Fibroblast of lung (primary cell): ENCODE results near the gene FCHO2. TPM values are rescaled to one million over a fixed set of nuclear protein-coding genes. Genes with fewer than 3 reads are reported as not detected.

Source experiments
- DNase-seq, 2 donors: peaks; one replicate each; pipeline versions ENCODE4 v3.0.0 to v3.0.0-alpha.2; 2010; ENCODE audit warnings: low read depth in 2 of 2
- H2AFZ ChIP-seq: 2 replicates; pipeline ENCODE4 v1.5.1; 2012; ENCODE audit warnings: low read length, control low read depth, inconsistent platforms
- H3K27ac ChIP-seq: 2 replicates; pipeline ENCODE4 v1.5.1; 2011; ENCODE audit warnings: low read length, control low read depth; ENCODE audit not compliant: insufficient read depth
- H3K27me3 ChIP-seq: 2 replicates; pipeline ENCODE4 v1.5.1; 2011; ENCODE audit warnings: mild to moderate bottlenecking, low read length; ENCODE audit not compliant: control insufficient read depth, insufficient read depth
- H3K36me3 ChIP-seq: 2 replicates; pipeline ENCODE4 v1.5.1; 2011; ENCODE audit warnings: low read length; ENCODE audit not compliant: control insufficient read depth, insufficient read depth
- H3K4me1 ChIP-seq: 2 replicates; pipeline ENCODE4 v1.5.1; 2011; ENCODE audit warnings: low read length; ENCODE audit not compliant: control insufficient read depth, insufficient read depth; ENCODE audit errors: extremely low read depth
- H3K4me2 ChIP-seq: 2 replicates; pipeline ENCODE4 v1.5.1; 2011; ENCODE audit warnings: low read length, control low read depth; ENCODE audit not compliant: insufficient read depth; ENCODE audit errors: extremely low read depth
- H3K4me3 ChIP-seq, 4 experiments: fragments of 200-600 bp in 1 of 4; sonication (generic) in 1 of 4; replicated peaks in 1 of 4; 2 replicates each; pipeline ENCODE4 v1.5.1; 2011 to 2016; ENCODE audit warnings: low read length in 4 of 4, low read depth in 3 of 4, mild to moderate bottlenecking in 3 of 4, control low read depth in 2 of 4, inconsistent platforms in 1 of 4, mixed read lengths in 1 of 4; ENCODE audit not compliant: insufficient read depth in 1 of 4; ENCODE audit errors: control extremely low read depth in 1 of 4
- H3K79me2 ChIP-seq: 2 replicates; pipeline ENCODE4 v1.5.1; 2012; ENCODE audit warnings: mild to moderate bottlenecking, low read length, inconsistent platforms; ENCODE audit not compliant: control insufficient read depth, insufficient read depth
- H3K9ac ChIP-seq: 2 replicates; pipeline ENCODE4 v1.5.1; 2011; ENCODE audit warnings: mild to moderate bottlenecking, low read length, control low read depth; ENCODE audit not compliant: insufficient read depth
- H3K9me3 ChIP-seq: 2 replicates; pipeline ENCODE4 v1.5.1; 2012; ENCODE audit warnings: low read depth, low read length; ENCODE audit not compliant: control insufficient read depth, insufficient read depth
- H4K20me1 ChIP-seq: 2 replicates; pipeline ENCODE4 v1.5.1; 2011; ENCODE audit warnings: low read length; ENCODE audit not compliant: control insufficient read depth, insufficient read depth; ENCODE audit errors: extremely low read depth
- CTCF ChIP-seq, 2 donors: IDR thresholded peaks in 1 of 2; conservative IDR thresholded peaks in 1 of 2; 1 replicate in 1 of 2; 2 replicates in 1 of 2; pipeline ENCODE4 v1.5.1; 2011 to 2012; ENCODE audit warnings: low read length in 2 of 2, control low read depth in 1 of 2, inconsistent platforms in 1 of 2, low read depth in 1 of 2, mild to moderate bottlenecking in 1 of 2
- EZH2 ChIP-seq: IDR thresholded peaks from 2 replicates; pipeline ENCODE4 v1.5.1; 2012; ENCODE audit warnings: low read length, control low read depth, mild to moderate bottlenecking; ENCODE audit errors: missing control alignments
- polyA plus RNA-seq, 2 donors: library from polyadenylated mRNA; depleted of rRNA in 1 of 2; stranded (reverse) in 1 of 2; unstranded in 1 of 2; fragments of >200 nt; gene quantifications; 2 replicates each; pipeline ENCODE4 v1.2.1, GENCODE V29; 2011 to 2012; ENCODE audit warnings: missing spikeins in 1 of 2
- total RNA-seq: library from RNA; depleted of rRNA; stranded (reverse); fragments of >200 nt; gene quantifications from 2 replicates; pipeline ENCODE4 v1.2.1, GENCODE V29; 2014

Gene FCHO2
- total and polyA plus RNA-seq, 2 donors (not counting 1 experiment from before 2014, with no cell fraction given) = 11.3 to 19.2 TPM

GRCh38 chr5:73115399-73116051 is 159.7 kb downstream of the FCHO2 start:
- TF ChIP-seq CTCF (conservative IDR thresholded peaks at IDR 0.05 in 1 of 2, IDR thresholded peaks at IDR 0.05 in 1 of 2; ENCODE audit: low read depth in 1 of 2, low read length in 2 of 2) (no peak), EZH2 (no peak)
- Histone ChIP-seq H3K27ac (peak overlapping the region; percentile 36), H3K79me2 (no peaks in the 10 kb centered on the region), H3K9me3 (no peaks in the 10 kb centered on the region), H3K9ac (no peak overlapping the region), H3K4me1 (peaks cover 17% of the 10 kb centered on the region), H3K36me3 (no peaks in the 10 kb centered on the region), H3K4me2 (peak overlapping the region; percentile 48), H2AFZ (no peak overlapping the region), H3K27me3 (no peaks in the 10 kb centered on the region), H3K4me3 (no peak overlapping the region), H4K20me1 (no peaks in the 10 kb centered on the region)
- peak; percentile 86 to 97 for DNase-seq

DNA sequence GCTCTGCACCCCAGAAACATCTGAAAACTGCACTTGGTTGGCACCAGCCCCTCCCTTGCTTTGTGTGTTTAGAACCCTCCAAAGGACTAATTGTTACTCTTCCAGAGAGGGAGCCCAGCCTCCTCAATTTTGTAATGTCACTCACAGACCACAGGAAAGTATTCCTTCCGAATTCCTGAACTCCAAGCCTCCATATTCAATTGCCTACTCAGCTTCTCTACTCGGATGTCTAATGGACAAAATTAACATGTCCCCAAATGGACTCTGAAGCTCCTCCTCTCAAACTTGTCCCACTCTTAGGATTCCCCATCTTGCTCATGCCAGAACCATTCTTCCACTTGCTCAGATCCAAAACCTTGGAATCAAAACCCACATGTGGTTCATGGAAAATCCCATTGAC is 160.7 kb downstream of the FCHO2 start:
- no peaks in the 10 kb centered on the region for H3K36me3 ChIP-seq
- no peaks in the 10 kb centered on the region for H4K20me1 ChIP-seq
- no peak overlapping the region for H3K4me3 ChIP-seq
- H3K4me1 ChIP-seq = peaks cover 17% of the 10 kb centered on the region
- DNase-seq = peak in 1 of 2 donors; percentile 29
- TF ChIP-seq CTCF (conservative IDR thresholded peaks at IDR 0.05 in 1 of 2, IDR thresholded peaks at IDR 0.05 in 1 of 2; ENCODE audit: low read depth in 1 of 2, low read length in 2 of 2) (no peak), EZH2 (no peak)
- no peak overlapping the region for H3K4me2 ChIP-seq
- no peaks in the 10 kb centered on the region for H3K27me3 ChIP-seq
- no peak overlapping the region for H3K9ac ChIP-seq
- H2AFZ ChIP-seq = no peak overlapping the region
- no peaks in the 10 kb centered on the region for H3K79me2 ChIP-seq
- H3K9me3 ChIP-seq = no peaks in the 10 kb centered on the region
- H3K27ac ChIP-seq = no peak overlapping the region

DNA sequence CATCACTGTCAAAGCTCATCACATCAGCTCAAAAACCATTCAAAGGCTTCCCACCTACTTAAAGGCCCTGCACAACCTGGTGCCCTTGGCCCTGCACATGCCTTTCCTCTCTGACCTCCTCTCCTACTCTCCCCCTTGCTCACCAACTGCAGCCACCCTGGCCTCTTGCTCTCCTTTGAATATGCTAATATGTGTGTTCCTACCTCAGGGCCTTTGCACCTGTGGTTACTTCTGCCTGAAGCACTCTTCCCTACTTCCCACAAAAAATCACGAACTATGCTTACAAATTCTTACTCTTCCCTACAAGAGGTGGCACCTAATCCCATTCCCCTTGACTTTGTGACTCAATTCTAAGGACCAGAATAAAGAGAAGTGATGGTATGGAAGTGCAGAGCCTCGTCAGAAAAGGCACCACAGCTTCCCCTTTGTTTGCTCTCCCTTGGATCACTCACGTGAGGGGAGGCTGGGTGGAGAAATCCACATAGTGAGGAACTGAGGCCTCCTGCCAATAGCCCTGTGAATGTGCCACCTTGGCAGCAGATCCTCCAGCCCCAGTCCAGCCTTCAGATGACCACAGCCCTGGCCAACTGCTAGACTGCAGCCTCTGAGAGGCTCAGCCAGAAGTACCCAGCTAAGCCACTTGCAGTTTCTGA is 161.4 kb downstream of the FCHO2 start:
- Histone ChIP-seq H3K9me3 (no peaks in the 10 kb centered on the region), H3K4me1 (peaks cover 17% of the 10 kb centered on the region), H3K36me3 (no peaks in the 10 kb centered on the region), H3K4me3 (no peak overlapping the region), H3K9ac (no peak overlapping the region), H3K4me2 (no peak overlapping the region), H3K79me2 (no peaks in the 10 kb centered on the region), H3K27me3 (no peaks in the 10 kb centered on the region), H2AFZ (no peak overlapping the region), H3K27ac (no peak overlapping the region), H4K20me1 (no peaks in the 10 kb centered on the region)
- DNase-seq = no peak
- TF ChIP-seq EZH2 (no peak), CTCF (conservative IDR thresholded peaks at IDR 0.05 in 1 of 2, IDR thresholded peaks at IDR 0.05 in 1 of 2; ENCODE audit: low read depth in 1 of 2, low read length in 2 of 2) (no peak)
